Fibroblast of the aortic adventitia (primary cell): ENCODE data around the gene ALG14. TPM values are rescaled to one million over a fixed set of nuclear protein-coding genes. Genes with fewer than 3 reads are reported as not detected.
"Not testable (repeated sequence)": the region's sequence is repeated elsewhere in the genome, so short reads cannot be mapped to it uniquely, and the experiment has no call there.

ENCODE experiments used
- DNase-seq: peaks from one replicate; pipeline ENCODE4 v3.0.0-alpha.2; 2010; ENCODE audit warnings: low read depth
- H3K4me3 ChIP-seq: 2 replicates; pipeline ENCODE4 v1.5.1; 2011; ENCODE audit warnings: low read depth, mild to moderate bottlenecking, control low read depth, low read length, moderate library complexity
- CTCF ChIP-seq: IDR thresholded peaks from 2 replicates; pipeline ENCODE4 v1.5.1; 2011; ENCODE audit warnings: mild to moderate bottlenecking, low read length, control low read depth, inconsistent platforms; ENCODE audit not compliant: insufficient read depth
- total RNA-seq: library from RNA; depleted of rRNA; stranded (reverse); fragments of >200 nt; gene quantifications from 2 replicates; pipeline ENCODE4 v1.2.3, GENCODE V29; 2012; ENCODE audit warnings: low replicate concordance

Gene ALG14
- total RNA-seq, 1 donor: 2.4 TPM

DNA sequence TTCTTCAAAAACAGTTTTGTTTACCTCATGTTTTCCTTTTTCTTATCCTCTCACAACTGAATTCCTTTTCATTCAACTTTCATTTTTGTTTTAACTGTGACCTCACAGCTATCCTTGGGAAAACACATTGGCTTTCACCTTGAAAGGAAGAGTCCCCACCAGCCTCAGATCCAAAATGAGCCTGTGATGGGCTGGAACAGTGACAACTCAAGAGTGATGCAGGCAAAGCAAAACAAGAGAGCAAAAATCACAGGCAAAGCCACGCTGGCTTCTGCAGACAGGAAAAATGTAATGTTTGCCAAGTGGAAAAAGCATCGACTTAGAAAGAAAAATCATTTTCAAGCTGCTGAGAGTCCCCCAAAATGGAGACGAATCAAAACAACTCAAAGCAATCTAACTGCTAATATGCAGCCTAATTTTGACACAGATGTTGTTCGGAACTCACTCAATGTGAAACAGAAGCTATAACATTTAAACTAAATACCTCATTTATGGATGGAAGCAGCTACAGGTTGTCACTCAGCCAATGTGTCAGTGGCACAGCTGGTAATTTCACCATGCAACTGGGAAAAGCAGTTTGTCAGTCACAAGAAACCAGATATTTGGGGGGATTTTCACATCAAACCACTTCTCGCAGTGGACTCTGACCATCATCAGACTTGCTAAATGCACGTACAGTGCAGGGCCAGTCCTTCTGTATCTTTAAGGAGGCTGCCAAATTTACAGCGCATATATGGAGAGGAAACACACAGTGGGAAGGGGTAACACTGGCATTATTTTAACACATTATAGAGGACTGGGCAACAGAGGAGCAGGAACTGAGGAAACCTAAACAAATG, 50.7 kb downstream of the ALG14 start:
- no peak for TF ChIP-seq CTCF
- H3K4me3 ChIP-seq: peak overlapping the region; percentile 40

DNA sequence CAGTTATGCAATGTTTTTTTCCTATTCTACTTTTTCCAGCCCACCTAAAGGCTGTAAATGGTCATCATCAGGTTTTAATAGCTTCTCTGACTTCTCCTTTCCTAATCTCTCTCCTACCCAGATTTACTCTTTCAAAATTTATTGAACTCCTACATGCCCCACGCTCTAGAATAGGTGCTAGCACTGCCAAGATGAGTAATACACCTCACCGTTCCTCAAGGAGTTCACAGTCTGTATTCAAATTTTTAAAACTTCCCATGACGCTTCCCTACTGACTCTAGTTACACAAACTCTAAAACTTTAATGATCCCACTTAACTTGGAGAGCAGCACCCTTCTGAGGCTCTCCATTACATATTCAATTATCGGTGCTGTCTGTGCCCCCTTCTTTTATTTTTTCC, 51.6 kb downstream of the ALG14 start:
- H3K4me3 ChIP-seq: no peak overlapping the region
- TF ChIP-seq CTCF: no peak
- DNase-seq: peak; percentile 47

More for the DNA sequence above, 50.7 kb downstream of the ALG14 start:
- peak; percentile 54 for DNase-seq

- not testable (repeated sequence) for H3K4me3 ChIP-seq, DNase-seq
Measured at GRCh38 chr1:95019466-95019865, 53.3 kb downstream of the ALG14 start.

- no peak overlapping the region for H3K4me3 ChIP-seq
- no peak for TF ChIP-seq CTCF
- DNase-seq: peak; percentile 38
Measured at GRCh38 chr1:95018602-95019369, 54.0 kb downstream of the ALG14 start.

DNA sequence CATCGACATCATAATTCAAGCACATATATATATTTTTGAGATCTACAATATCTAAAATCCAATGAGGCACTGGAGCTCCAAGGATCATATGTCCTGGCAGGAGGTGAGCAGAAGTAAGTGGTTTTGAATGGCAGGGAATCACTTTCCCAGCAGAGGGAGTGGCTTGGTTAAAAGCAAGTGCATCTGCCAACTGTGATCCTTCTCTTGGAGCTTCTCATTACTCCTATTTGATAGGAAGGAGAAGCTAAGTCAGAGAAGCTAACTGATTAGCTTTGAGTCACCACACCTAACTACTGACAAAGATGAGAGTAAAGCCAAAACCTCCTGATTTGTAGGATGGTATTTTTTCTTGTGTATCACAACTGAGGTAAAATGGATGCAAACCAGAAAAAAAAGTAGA, 55.0 kb downstream of the ALG14 start:
- TF ChIP-seq CTCF: no peak

GRCh38 chr1:95015076-95015475, 57.7 kb downstream of the ALG14 start:
- no peak for TF ChIP-seq CTCF
- DNase-seq: no peak
- H3K4me3 ChIP-seq: no peak overlapping the region

More for the DNA sequence above, 55.0 kb downstream of the ALG14 start:
- DNase-seq: no peak
- H3K4me3 ChIP-seq: no peak overlapping the region

- no peak for TF ChIP-seq CTCF
- no peak overlapping the region for H3K4me3 ChIP-seq
- no peak for DNase-seq
Measured at GRCh38 chr1:95013950-95014574, 58.7 kb downstream of the ALG14 start.
